Keratinocyte (primary cell): ENCODE results near the gene SLC25A12.

ENCODE experiments used
- CTCF ChIP-seq, 3 experiments: IDR thresholded peaks in 1 of 3; conservative IDR thresholded peaks in 1 of 3; optimal IDR thresholded peaks in 1 of 3; 2 replicates in 2 of 3; 3 replicates in 1 of 3; pipeline versions ENCODE3 to v1.5.1; 2011; ENCODE audit warnings: low read length in 3 of 3, mild to moderate bottlenecking in 3 of 3, moderate library complexity in 2 of 3, control low read depth in 1 of 3, inconsistent platforms in 1 of 3; ENCODE audit not compliant: insufficient read depth in 2 of 3; ENCODE audit errors: extremely low read depth in 1 of 3
- EZH2 ChIP-seq: IDR thresholded peaks from one replicate; pipeline ENCODE4 v1.6.1; 2012; ENCODE audit warnings: inconsistent platforms, mild to moderate bottlenecking, low read length, moderate library complexity

GRCh38 chr2:171930385-171930784, 36.3 kb upstream of the SLC25A12 start:
- no peak for TF ChIP-seq CTCF (optimal IDR thresholded peaks at IDR 0.05 in 1 of 3, IDR thresholded peaks at IDR 0.05 in 1 of 3, conservative IDR thresholded peaks at IDR 0.05 in 1 of 3; ENCODE audit: extremely low read depth in 1 of 3, insufficient read depth in 2 of 3, low read length in 3 of 3)
- no peak for TF ChIP-seq EZH2
